AG04450 (cell line): Measurements from ENCODE around the gene SOWAHA. TPM values are rescaled to one million over a fixed set of nuclear protein-coding genes. Genes with fewer than 3 reads are reported as not detected.

Source experiments
- CTCF ChIA-PET: fragments of 300-600, 350-600 bp; formaldehyde crosslinking; extraction: SDS; loops from one replicate; lab custom pipeline; 2022; ENCODE audit warnings: antibody characterized with exemption, inconsistent platforms; lab: Charles Lee
- POLR2A ChIA-PET: fragments of 350-600 bp; formaldehyde crosslinking; extraction: SDS; loops from one replicate; lab custom pipeline; 2021; ENCODE audit warnings: antibody characterized with exemption, inconsistent platforms; lab: Yijun Ruan, JAX
- DNase-seq: peaks from one replicate; pipeline ENCODE4 v3.0.0-alpha.2; 2011; ENCODE audit warnings: low read depth, low spot score
- H3K27ac ChIP-seq: one replicate; pipeline ENCODE4 v1.5.1; 2012; ENCODE audit warnings: low read depth, low read length, control low read depth
- H3K27me3 ChIP-seq: one replicate; pipeline ENCODE4 v1.6.0; 2012; ENCODE audit warnings: low read length; ENCODE audit not compliant: control insufficient read depth, insufficient read depth
- H3K4me3 ChIP-seq: 2 replicates; pipeline ENCODE4 v1.5.1; 2011; ENCODE audit warnings: mild to moderate bottlenecking, low read depth, low read length, control low read depth
- H3K9me3 ChIP-seq: 2 replicates; pipeline ENCODE4 v1.5.1; 2012; ENCODE audit warnings: low read length; ENCODE audit not compliant: control insufficient read depth, insufficient read depth
- CTCF ChIP-seq: IDR thresholded peaks from 2 replicates; pipeline ENCODE4 v1.5.1; 2011; ENCODE audit warnings: low read depth, low read length, control low read depth, inconsistent platforms
- polyA minus RNA-seq: library from RNA; depleted of rRNA, polyadenylated mRNA; stranded (reverse); fragments of >200 nt; gene quantifications from 2 replicates; pipeline ENCODE4 v1.2.3, GENCODE V29; 2011; rRNA and poly(A)+ RNA removed
- polyA plus RNA-seq: library from polyadenylated mRNA; depleted of rRNA; stranded (reverse); fragments of >200 nt; gene quantifications from 2 replicates; pipeline ENCODE4 v1.2.3, GENCODE V29; 2011; rRNA removed

Gene SOWAHA
- polyA plus RNA-seq (0.05 TPM in 1 of 2 replicates, not detected in the other), polyA minus RNA-seq (0.05 TPM in 1 of 2 replicates, not detected in the other)

- Histone ChIP-seq H3K4me3 (peak within 1 kb of the TSS; percentile 44), H3K27me3 (peaks cover 21% of the 10 kb centered on the region), H3K9me3 (no peaks in the 10 kb centered on the region; the same call in 1 of the 2 replicates), H3K27ac (no peak within 1 kb of the TSS)
- ChIA-PET CTCF (no interaction called here), POLR2A (no interaction called here)
- TF ChIP-seq CTCF: no peak
- no peak for DNase-seq
These were observed at the start of gene SOWAHA for GRCh38 chr5:132812781-132813598. Gene SOWAHA (plus strand): TSS chr5:132813302. CDS start chr5:132813622, 320 bp downstream.

- CTCF ChIA-PET: no interaction called here
- no peak for TF ChIP-seq CTCF
- H3K27ac ChIP-seq: no peak overlapping the region
- H3K9me3 ChIP-seq: no peaks in the 10 kb centered on the region
- no peaks in the 10 kb centered on the region for H3K27me3 ChIP-seq
- no peak overlapping the region for H3K4me3 ChIP-seq
- POLR2A ChIA-PET: no interaction called here
- no peak for DNase-seq
These were observed 49.1 kb upstream of the SOWAHA start for GRCh38 chr5:132764051-132764450.

GRCh38 chr5:132764671-132765238 lies 48.3 kb upstream of the SOWAHA start:
- no peaks in the 10 kb centered on the region for H3K9me3 ChIP-seq
- H3K4me3 ChIP-seq: no peak overlapping the region
- H3K27ac ChIP-seq: no peak overlapping the region
- ChIA-PET CTCF (no interaction called here), POLR2A (no interaction called here)
- TF ChIP-seq CTCF: no peak
- no peak for DNase-seq
- no peaks in the 10 kb centered on the region for H3K27me3 ChIP-seq

- H3K27ac ChIP-seq: peak overlapping the region; percentile 31
- ChIA-PET CTCF (interaction anchor here (1.2 to 1.4 kb wide), 2 partner anchors 16 to 55 kb away, joined by 3 to 4 read pairs; no protein-coding TSS in a partner anchor), POLR2A (interaction anchor here (0.6 kb wide), 1 partner anchor 168 kb away, joined by 6 read pairs; no protein-coding TSS in a partner anchor)
- H3K9me3 ChIP-seq: no peaks in the 10 kb centered on the region
- no peak overlapping the region for H3K4me3 ChIP-seq
- TF ChIP-seq CTCF: no peak
- no peaks in the 10 kb centered on the region for H3K27me3 ChIP-seq
- no peak for DNase-seq
These were observed 47.6 kb upstream of the SOWAHA start for GRCh38 chr5:132765311-132766019.
